GM21528 (cell line): ENCODE results near the gene CASP3.
"Not testable (repeated sequence)": the region's sequence is repeated elsewhere in the genome, so short reads cannot be mapped to it uniquely, and the experiment has no call there.

Experiments
- ATAC-seq: cut with Tn5 transposase; IDR thresholded peaks from one replicate; pipeline ENCODE4 v1.9.1; 2021; ENCODE audit warnings: mild to moderate bottlenecking, moderate library complexity; ENCODE audit not compliant: unreplicated experiment, low FRiP score

The CASP3 gene

GRCh38 chr4:184598753-184599491 lies 50.3 kb downstream of the CASP3 start:
- no peak for ATAC-seq

DNA sequence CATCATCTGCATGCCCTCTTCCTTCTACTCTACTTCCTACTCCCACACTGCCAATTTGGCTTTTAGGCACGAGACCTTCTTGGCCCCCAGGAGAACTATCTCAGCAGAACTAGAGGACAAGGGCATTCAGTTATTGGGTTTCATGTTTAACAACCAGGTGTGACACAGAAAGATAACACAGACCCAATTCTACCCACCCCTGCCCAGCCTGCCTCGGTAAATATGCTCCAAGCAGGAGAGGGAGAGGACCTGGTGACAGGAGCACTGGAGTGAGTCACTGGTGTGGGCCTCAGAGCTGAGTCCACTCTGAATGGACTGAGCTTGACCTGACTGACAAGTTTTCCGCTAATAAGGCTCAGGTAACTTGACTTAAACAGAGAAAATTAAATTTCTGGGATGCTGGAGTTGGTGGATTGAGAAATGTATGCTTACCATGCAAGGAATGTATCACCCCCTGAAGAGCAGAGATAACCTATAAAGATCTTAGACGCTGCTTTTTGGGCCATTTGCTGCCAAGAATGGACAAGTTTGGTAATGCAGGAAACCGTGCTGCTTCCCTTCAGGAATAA lies 52.5 kb downstream of the CASP3 start:
- no peak for ATAC-seq

- ATAC-seq, result no peak
Measured at GRCh38 chr4:184596044-184596616, 53.1 kb downstream of the CASP3 start.

- no peak for ATAC-seq
Measured at GRCh38 chr4:184595430-184595829, 53.8 kb downstream of the CASP3 start.

- no peak for ATAC-seq
Measured at GRCh38 chr4:184593461-184593860, 55.8 kb downstream of the CASP3 start.

DNA sequence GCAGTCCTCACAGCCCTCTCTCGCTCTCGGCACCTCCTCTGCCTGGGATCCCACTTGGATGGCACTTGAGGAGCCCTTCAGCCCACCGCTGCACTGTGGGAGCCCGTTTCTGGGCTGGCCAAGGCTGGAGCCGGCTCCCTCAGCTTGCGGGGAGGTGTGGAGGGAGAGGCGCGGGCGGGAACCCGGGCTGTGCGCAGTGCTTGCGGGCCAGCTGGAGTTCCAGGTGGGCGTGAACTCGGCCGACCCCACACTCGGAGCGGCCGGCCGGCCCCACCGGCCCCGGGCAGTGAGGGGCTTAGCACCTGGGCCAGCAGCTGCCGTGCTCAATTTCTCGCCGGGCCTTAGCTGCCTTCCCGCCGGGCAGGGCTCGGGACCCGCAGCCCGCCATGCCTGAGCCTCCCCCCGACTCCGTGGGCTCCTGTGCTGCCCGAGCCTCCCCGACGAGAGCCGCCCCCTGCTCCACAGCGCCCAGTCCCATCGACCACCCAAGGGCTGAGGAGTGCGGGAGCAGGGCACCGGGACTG lies 57.4 kb downstream of the CASP3 start:
- ATAC-seq, result not testable (repeated sequence)

DNA sequence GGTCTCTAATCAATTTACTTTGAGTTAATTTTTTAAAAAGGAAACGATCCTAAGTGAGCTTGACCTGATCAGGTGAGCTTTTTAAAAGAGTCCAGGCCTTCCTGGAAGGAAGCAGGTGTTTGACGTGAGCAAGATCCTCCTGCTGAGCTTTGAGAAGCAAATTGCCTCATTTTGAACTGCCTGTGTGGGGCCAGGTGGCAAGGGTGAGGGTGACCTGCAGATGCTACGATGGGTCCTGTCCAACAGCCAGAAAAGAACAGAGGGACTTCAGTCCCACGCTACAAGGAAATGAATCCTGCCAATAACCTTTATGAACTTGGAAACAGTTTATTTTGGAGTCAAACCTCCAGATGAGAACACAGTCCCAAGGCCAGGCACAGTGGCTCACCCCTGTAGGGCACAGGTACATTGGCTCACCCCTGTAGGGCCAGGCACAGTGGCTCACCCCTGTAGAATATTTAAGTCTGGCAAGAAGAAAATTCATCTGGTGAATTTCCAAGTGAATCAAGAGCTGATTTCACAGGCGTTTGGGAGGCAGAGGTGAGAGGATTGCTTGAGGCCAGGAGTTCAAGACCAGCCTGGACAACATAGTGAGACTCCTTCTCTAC lies 58.1 kb downstream of the CASP3 start:
- ATAC-seq, result no peak

- ATAC-seq, result no peak
Measured at GRCh38 chr4:184590196-184590595, 59.1 kb downstream of the CASP3 start.

DNA sequence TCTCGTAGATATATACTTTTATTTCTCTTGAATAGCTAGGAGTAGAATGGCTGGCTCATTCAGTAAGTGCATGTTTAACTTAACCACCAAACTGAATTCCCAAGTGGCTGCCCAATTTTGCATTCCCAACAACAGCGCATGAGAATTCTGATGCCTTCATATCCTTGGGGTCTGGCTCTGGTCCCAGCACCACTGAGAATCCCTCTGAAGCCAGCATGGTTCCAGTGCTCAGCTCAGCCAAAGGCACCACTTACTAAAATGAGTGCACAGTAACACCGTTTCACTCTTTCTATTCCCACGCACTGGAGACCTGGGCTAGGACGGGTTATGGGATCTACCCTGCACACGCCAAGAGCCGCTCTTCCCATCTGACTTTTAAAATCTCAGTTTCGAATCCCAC lies 60.4 kb downstream of the CASP3 start:
- no peak for ATAC-seq

DNA sequence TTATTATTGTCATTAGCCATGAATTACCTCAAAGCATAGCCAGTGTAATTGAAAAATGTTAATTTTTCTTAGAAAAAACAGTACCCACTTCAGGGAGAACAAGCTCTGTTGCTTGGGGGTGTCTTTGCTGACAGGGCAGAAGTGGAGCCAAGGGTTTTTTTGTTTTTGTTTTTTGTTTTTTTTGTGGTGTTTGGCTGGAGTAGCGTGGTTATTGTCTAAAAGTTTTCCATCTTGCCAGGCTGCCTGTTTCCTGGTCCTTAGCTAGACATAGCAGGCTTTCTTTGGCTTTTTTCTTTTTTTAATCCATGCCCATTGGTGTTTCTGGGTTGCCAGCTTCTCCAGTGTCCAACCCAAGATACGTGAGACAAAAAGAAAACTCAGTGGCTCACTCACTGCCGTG lies 61.5 kb downstream of the CASP3 start:
- no peak for ATAC-seq

GRCh38 chr4:184587221-184587620 lies 62.0 kb downstream of the CASP3 start:
- ATAC-seq, result no peak

GRCh38 chr4:184583738-184584502 lies 65.3 kb downstream of the CASP3 start:
- ATAC-seq, result no peak
